Endothelial cell of umbilical vein (primary cell): ENCODE measurements around the gene ZC3H7A. TPM values are rescaled to one million over a fixed set of nuclear protein-coding genes. Genes with fewer than 3 reads are reported as not detected.

ENCODE experiments used
- BruUV-seq: library from RNA; stranded (reverse); fragments of 400-500 nt; replicated peaks from 2 replicates; lab custom pipeline; 2021; lab: Mats Ljungman, UMichigan
- CTCF ChIA-PET: fragments of 300-600, 350-600 bp; sonication (Branson Sonifier 250); formaldehyde crosslinking; loops from one replicate; lab custom pipeline; 2021; ENCODE audit warnings: antibody characterized with exemption, inconsistent platforms; lab: Charles Lee
- POLR2A ChIA-PET: fragments of 300-600, 350-600 bp; sonication (Branson Sonifier 250); formaldehyde crosslinking; loops from one replicate; lab custom pipeline; 2021; ENCODE audit warnings: antibody characterized with exemption, inconsistent platforms; lab: Charles Lee
- DNase-seq: peaks from one replicate; pipeline ENCODE4 v3.0.0-alpha.2; 2011; ENCODE audit warnings: low read depth, low spot score
- FAIRE-seq: peaks from 2 replicates; lab custom pipeline; 2011; peaks lifted over from hg19 to GRCh38; lab: Jason Lieb, UNC
- H2AFZ ChIP-seq: 2 replicates; pipeline ENCODE4 v1.6.0; 2012; ENCODE audit warnings: low read depth, low read length, control low read depth, inconsistent platforms
- H3K27ac ChIP-seq: 2 replicates; pipeline ENCODE4 v1.5.1; 2011; ENCODE audit warnings: low read depth, mild to moderate bottlenecking, control low read depth, low read length, moderate library complexity; ENCODE audit not compliant: insufficient read depth
- H3K27me3 ChIP-seq, 2 experiments: 2 replicates each; pipeline versions ENCODE4 v1.6.0 to v1.6.1; 2011; ENCODE audit warnings: low read length in 2 of 2, mixed read lengths in 1 of 2; ENCODE audit not compliant: control insufficient read depth in 2 of 2, insufficient read depth in 2 of 2
- H3K36me3 ChIP-seq, 2 experiments: 2 replicates in 1 of 2; 3 replicates in 1 of 2; pipeline ENCODE4 v1.5.1; 2011; ENCODE audit warnings: low read length in 2 of 2, mild to moderate bottlenecking in 1 of 2, moderate library complexity in 1 of 2; ENCODE audit not compliant: control insufficient read depth in 2 of 2, insufficient read depth in 2 of 2; ENCODE audit errors: extremely low read depth in 1 of 2
- H3K4me1 ChIP-seq: 3 replicates; pipeline ENCODE4 v1.5.1; 2011; ENCODE audit warnings: mild to moderate bottlenecking, low read length; ENCODE audit not compliant: control insufficient read depth, insufficient read depth; ENCODE audit errors: extremely low read depth
- H3K4me2 ChIP-seq: 2 replicates; pipeline ENCODE4 v1.6.1; 2011; ENCODE audit warnings: low read length, control low read depth, mixed read lengths; ENCODE audit not compliant: insufficient read depth
- H3K4me3 ChIP-seq, 3 experiments: fragments of 200-600 bp in 1 of 3; sonication (generic), shearing (Covaris generic) in 1 of 3; replicated peaks in 1 of 3; 2 replicates each; pipeline ENCODE4 v1.5.1; 2011 to 2016; ENCODE audit warnings: control low read depth in 3 of 3, low read length in 3 of 3, mild to moderate bottlenecking in 2 of 3, inconsistent platforms in 1 of 3, low read depth in 1 of 3, moderate library complexity in 1 of 3; ENCODE audit not compliant: insufficient read depth in 1 of 3
- H3K79me2 ChIP-seq: 2 replicates; pipeline ENCODE4 v1.6.0; 2012; ENCODE audit warnings: low read length, inconsistent platforms; ENCODE audit not compliant: control insufficient read depth, insufficient read depth
- H3K9ac ChIP-seq: replicated peaks from 2 replicates; pipeline ENCODE3; 2011; ENCODE audit warnings: low read length, control low read depth; ENCODE audit not compliant: insufficient read depth; ENCODE audit errors: extremely low read depth
- H3K9me1 ChIP-seq: replicated peaks from 3 replicates; pipeline ENCODE4 v1.6.0; 2011; ENCODE audit warnings: mild to moderate bottlenecking, low read length; ENCODE audit not compliant: control insufficient read depth, insufficient read depth; ENCODE audit errors: extremely low read depth
- H3K9me3 ChIP-seq: replicated peaks from 2 replicates; pipeline ENCODE4 v1.5.1; 2012; ENCODE audit warnings: low read length, inconsistent platforms; ENCODE audit not compliant: control insufficient read depth, insufficient read depth
- H4K20me1 ChIP-seq: replicated peaks from 2 replicates; pipeline ENCODE3; 2011; ENCODE audit warnings: mild to moderate bottlenecking, low read length; ENCODE audit not compliant: control insufficient read depth, insufficient read depth; ENCODE audit errors: extremely low read depth
- EZH2 ChIP-seq: IDR thresholded peaks from 2 replicates; pipeline ENCODE4 v1.6.1; 2012; ENCODE audit warnings: borderline replicate concordance, low read depth, mild to moderate bottlenecking, moderate library complexity, low read length, inconsistent platforms; ENCODE audit not compliant: severe bottlenecking
- FOS ChIP-seq: IDR thresholded peaks from 2 replicates; pipeline ENCODE4 v1.6.1; 2011; ENCODE audit warnings: mild to moderate bottlenecking, low read length, moderate library complexity, borderline replicate concordance; ENCODE audit not compliant: insufficient read depth
- GATA2 ChIP-seq: IDR thresholded peaks from 2 replicates; pipeline ENCODE4 v1.7.0; 2011; ENCODE audit warnings: low read depth, mild to moderate bottlenecking, moderate library complexity, mixed read lengths, low read length; ENCODE audit not compliant: insufficient read length, insufficient read depth
- JUN ChIP-seq: IDR thresholded peaks from 2 replicates; pipeline ENCODE4 v1.6.1; 2011; ENCODE audit warnings: borderline replicate concordance, low read depth; ENCODE audit not compliant: insufficient read length, insufficient read depth
- POLR2A ChIP-seq: IDR thresholded peaks from 2 replicates; pipeline ENCODE4 v1.6.1; 2012; ENCODE audit warnings: low read depth, mild to moderate bottlenecking, control low read depth, low read length
- POLR2AphosphoS5 ChIP-seq: IDR thresholded peaks from 2 replicates; pipeline ENCODE4 v1.6.1; 2012; ENCODE audit warnings: low read depth, mild to moderate bottlenecking, control low read depth, low read length, moderate library complexity; ENCODE audit not compliant: insufficient read depth
- dilution Hi-C: fragments of 300-500 bp; cut with MboI; formaldehyde crosslinking; loops from one replicate; pipeline ENCODE4 v1.15.0; 2019; ENCODE audit warnings: low sequenced_read_pairs; ENCODE audit not compliant: extremely low pct_ligation_motif_present
- intact Hi-C: fragments of 100-400 bp; cut with micrococcal nuclease; formaldehyde crosslinking; loops from one replicate; pipeline ENCODE4 v1.10.0; 2022
- polyA plus RNA-seq, 4 experiments: library from polyadenylated mRNA; depleted of rRNA in 3 of 4; stranded (reverse) in 3 of 4; unstranded in 1 of 4; fragments of >200 nt; gene quantifications; 2 replicates each; pipeline versions ENCODE4 v1.2.1 to v1.2.3, GENCODE V29; 2011 to 2012; ENCODE audit warnings: missing spikeins in 1 of 4
- total RNA-seq: library from RNA; stranded (reverse); gene quantifications from 2 replicates; pipeline ENCODE4 v1.2.3, GENCODE V29; 2021
- TF ChIP-seq, protein P1 (sequence below), 2 donors: IDR thresholded peaks; 1 replicate in 1 of 2; 2 replicates in 1 of 2; pipeline ENCODE4 v1.5.1; 2011; ENCODE audit warnings: low read length in 2 of 2, mild to moderate bottlenecking in 2 of 2, moderate library complexity in 2 of 2, control low read depth in 1 of 2, inconsistent platforms in 1 of 2, low read depth in 1 of 2; ENCODE audit not compliant: insufficient read depth in 1 of 2; ENCODE audit errors: extremely low read depth in 1 of 2

ZC3H7A gene
- total and polyA plus RNA-seq, 2 donors (not counting 3 experiments of a cell fraction or from before 2014, with no cell fraction given) = 44.1 to 78.0 TPM

DNA sequence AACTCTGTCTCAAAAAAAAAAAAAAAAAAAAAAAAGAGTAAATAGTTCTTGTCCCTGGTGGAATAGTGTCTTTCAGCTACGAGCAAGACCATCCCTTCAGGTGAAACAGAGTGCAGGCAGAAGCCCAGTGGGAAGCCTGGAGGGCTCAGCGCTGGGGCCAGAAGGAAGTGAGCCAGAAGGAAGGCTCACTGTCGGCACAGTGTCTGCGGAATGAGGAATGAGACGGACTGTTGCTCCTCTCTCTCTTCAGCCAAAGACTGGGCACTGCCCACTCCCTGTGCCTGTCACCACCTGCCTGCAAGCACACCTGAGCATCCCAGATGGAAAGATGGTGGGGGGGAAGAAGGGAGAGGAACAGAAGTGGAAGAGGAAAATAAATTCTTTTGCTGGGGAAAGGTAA is 46.8 kb upstream of the ZC3H7A start:
- no peaks in the 10 kb centered on the region for H3K9me3 ChIP-seq
- H3K27me3 ChIP-seq = no peaks in the 10 kb centered on the region
- no peak overlapping the region for H3K27ac ChIP-seq
- no TSS peak for BruUV-seq
- H3K4me2 ChIP-seq = no peak overlapping the region
- CTCF ChIA-PET = interaction anchor here (0.6 kb wide), 1 partner anchor 46 kb away, joined by 3 read pairs; no protein-coding TSS in a partner anchor
- TF ChIP-seq FOS = no peak
- TF ChIP-seq GATA2 = no peak
- no peak for TF ChIP-seq JUN
- TF ChIP-seq, protein P1, sequence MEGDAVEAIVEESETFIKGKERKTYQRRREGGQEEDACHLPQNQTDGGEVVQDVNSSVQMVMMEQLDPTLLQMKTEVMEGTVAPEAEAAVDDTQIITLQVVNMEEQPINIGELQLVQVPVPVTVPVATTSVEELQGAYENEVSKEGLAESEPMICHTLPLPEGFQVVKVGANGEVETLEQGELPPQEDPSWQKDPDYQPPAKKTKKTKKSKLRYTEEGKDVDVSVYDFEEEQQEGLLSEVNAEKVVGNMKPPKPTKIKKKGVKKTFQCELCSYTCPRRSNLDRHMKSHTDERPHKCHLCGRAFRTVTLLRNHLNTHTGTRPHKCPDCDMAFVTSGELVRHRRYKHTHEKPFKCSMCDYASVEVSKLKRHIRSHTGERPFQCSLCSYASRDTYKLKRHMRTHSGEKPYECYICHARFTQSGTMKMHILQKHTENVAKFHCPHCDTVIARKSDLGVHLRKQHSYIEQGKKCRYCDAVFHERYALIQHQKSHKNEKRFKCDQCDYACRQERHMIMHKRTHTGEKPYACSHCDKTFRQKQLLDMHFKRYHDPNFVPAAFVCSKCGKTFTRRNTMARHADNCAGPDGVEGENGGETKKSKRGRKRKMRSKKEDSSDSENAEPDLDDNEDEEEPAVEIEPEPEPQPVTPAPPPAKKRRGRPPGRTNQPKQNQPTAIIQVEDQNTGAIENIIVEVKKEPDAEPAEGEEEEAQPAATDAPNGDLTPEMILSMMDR (IDR thresholded peaks at IDR 0.05; ENCODE audit: extremely low read depth in 1 of 2, insufficient read depth in 1 of 2, low read depth in 1 of 2, low read length in 2 of 2) = no peak
- no peak for TF ChIP-seq POLR2A
- no peak for TF ChIP-seq POLR2AphosphoS5
- no peak for TF ChIP-seq EZH2
- FAIRE-seq (no peak), DNase-seq (no peak)
- no peaks in the 10 kb centered on the region for H3K4me1 ChIP-seq
- H3K36me3 ChIP-seq = peaks cover 39 to 41% of the 10 kb centered on the region in 2 experiments
- H2AFZ ChIP-seq = no peak overlapping the region
- H3K9me1 ChIP-seq = no peaks in the 10 kb centered on the region
- no peak overlapping the region for H3K4me3 ChIP-seq
- no peak overlapping the region for H3K9ac ChIP-seq
- dilution Hi-C loops = no loop called here
- POLR2A ChIA-PET = no interaction called here
- intact Hi-C loops = no loop called here
- no peaks in the 10 kb centered on the region for H4K20me1 ChIP-seq
- peaks cover 31% of the 10 kb centered on the region for H3K79me2 ChIP-seq
